Stimulated activated CD8-positive, alpha-beta memory T cell treated with anti-CD3 and anti-CD28 coated beads, Interleukin-2, amount 100 ng/mL, for 1 hour (primary cell): ENCODE measurements around the gene RBP4.

Experiments used
- DNase-seq, 2 donors: peaks; one replicate each; pipeline ENCODE4 v3.0.0-alpha.2; 2020; ENCODE audit warnings: low read depth in 2 of 2

RBP4 gene

GRCh38 chr10:93595378-93596161 is 5.5 kb downstream of the RBP4 start:
- no peak for DNase-seq

GRCh38 chr10:93594518-93594917 is 6.5 kb downstream of the RBP4 start:
- no peak for DNase-seq

GRCh38 chr10:93593749-93594148 is 7.3 kb downstream of the RBP4 start:
- DNase-seq = no peak

- no peak for DNase-seq
Measured at GRCh38 chr10:93593254-93593653, 7.8 kb downstream of the RBP4 start.

GRCh38 chr10:93591065-93591808 is 9.8 kb downstream of the RBP4 start:
- no peak for DNase-seq

- DNase-seq = no peak
Measured at GRCh38 chr10:93590638-93591037, 10.4 kb downstream of the RBP4 start.

GRCh38 chr10:93589648-93590562 is 11.1 kb downstream of the RBP4 start:
- no peak for DNase-seq

- no peak for DNase-seq
Measured at GRCh38 chr10:93584445-93584844, 16.6 kb downstream of the RBP4 start.

- no peak for DNase-seq
Measured at GRCh38 chr10:93580828-93581227, 20.2 kb downstream of the RBP4 start.

- DNase-seq = no peak
Measured at GRCh38 chr10:93579985-93580711, 20.9 kb downstream of the RBP4 start.

GRCh38 chr10:93579089-93579488 is 21.9 kb downstream of the RBP4 start:
- DNase-seq = no peak

GRCh38 chr10:93577565-93577964 is 23.5 kb downstream of the RBP4 start:
- DNase-seq = no peak

GRCh38 chr10:93576888-93577287 is 24.1 kb downstream of the RBP4 start:
- DNase-seq = no peak

GRCh38 chr10:93573924-93574323 is 27.1 kb downstream of the RBP4 start:
- no peak for DNase-seq

- no peak for DNase-seq
Measured at GRCh38 chr10:93573051-93573909, 27.8 kb downstream of the RBP4 start.

- no peak for DNase-seq
Measured at GRCh38 chr10:93572606-93573005, 28.4 kb downstream of the RBP4 start.

- no peak for DNase-seq
Measured at GRCh38 chr10:93570383-93570782, 30.7 kb downstream of the RBP4 start.

GRCh38 chr10:93568105-93568390 is 33.0 kb downstream of the RBP4 start:
- DNase-seq = no peak

- DNase-seq = no peak
Measured at GRCh38 chr10:93567277-93568104, 33.5 kb downstream of the RBP4 start.
